AG04450 (cell line): ENCODE data around the gene MOB2. TPM values are rescaled to one million over a fixed set of nuclear protein-coding genes. Genes with fewer than 3 reads are reported as not detected.

Experiments used
- CTCF ChIA-PET: fragments of 300-600, 350-600 bp; formaldehyde crosslinking; extraction: SDS; loops from one replicate; lab custom pipeline; 2022; ENCODE audit warnings: antibody characterized with exemption, inconsistent platforms; lab: Charles Lee
- POLR2A ChIA-PET: fragments of 350-600 bp; formaldehyde crosslinking; extraction: SDS; loops from one replicate; lab custom pipeline; 2021; ENCODE audit warnings: antibody characterized with exemption, inconsistent platforms; lab: Yijun Ruan, JAX
- DNase-seq: peaks from one replicate; pipeline ENCODE4 v3.0.0-alpha.2; 2011; ENCODE audit warnings: low read depth, low spot score
- H3K27ac ChIP-seq: one replicate; pipeline ENCODE4 v1.5.1; 2012; ENCODE audit warnings: low read depth, low read length, control low read depth
- H3K27me3 ChIP-seq: one replicate; pipeline ENCODE4 v1.6.0; 2012; ENCODE audit warnings: low read length; ENCODE audit not compliant: control insufficient read depth, insufficient read depth
- H3K4me3 ChIP-seq: 2 replicates; pipeline ENCODE4 v1.5.1; 2011; ENCODE audit warnings: mild to moderate bottlenecking, low read depth, low read length, control low read depth
- H3K9me3 ChIP-seq: 2 replicates; pipeline ENCODE4 v1.5.1; 2012; ENCODE audit warnings: low read length; ENCODE audit not compliant: control insufficient read depth, insufficient read depth
- polyA plus RNA-seq: library from polyadenylated mRNA; depleted of rRNA; stranded (reverse); fragments of >200 nt; gene quantifications from 2 replicates; pipeline ENCODE4 v1.2.3, GENCODE V29; 2011
- TF ChIP-seq, protein P1 (sequence below): IDR thresholded peaks from 2 replicates; pipeline ENCODE4 v1.5.1; 2011; ENCODE audit warnings: low read depth, low read length, control low read depth, inconsistent platforms

MOB2 gene
- polyA plus RNA-seq, 1 experiment = 19.9 TPM

- DNase-seq = no peak
- no peaks in the 10 kb centered on the region for H3K27me3 ChIP-seq
- H3K4me3 ChIP-seq = no peak overlapping the region
- H3K27ac ChIP-seq = no peak overlapping the region
- TF ChIP-seq, protein P1, sequence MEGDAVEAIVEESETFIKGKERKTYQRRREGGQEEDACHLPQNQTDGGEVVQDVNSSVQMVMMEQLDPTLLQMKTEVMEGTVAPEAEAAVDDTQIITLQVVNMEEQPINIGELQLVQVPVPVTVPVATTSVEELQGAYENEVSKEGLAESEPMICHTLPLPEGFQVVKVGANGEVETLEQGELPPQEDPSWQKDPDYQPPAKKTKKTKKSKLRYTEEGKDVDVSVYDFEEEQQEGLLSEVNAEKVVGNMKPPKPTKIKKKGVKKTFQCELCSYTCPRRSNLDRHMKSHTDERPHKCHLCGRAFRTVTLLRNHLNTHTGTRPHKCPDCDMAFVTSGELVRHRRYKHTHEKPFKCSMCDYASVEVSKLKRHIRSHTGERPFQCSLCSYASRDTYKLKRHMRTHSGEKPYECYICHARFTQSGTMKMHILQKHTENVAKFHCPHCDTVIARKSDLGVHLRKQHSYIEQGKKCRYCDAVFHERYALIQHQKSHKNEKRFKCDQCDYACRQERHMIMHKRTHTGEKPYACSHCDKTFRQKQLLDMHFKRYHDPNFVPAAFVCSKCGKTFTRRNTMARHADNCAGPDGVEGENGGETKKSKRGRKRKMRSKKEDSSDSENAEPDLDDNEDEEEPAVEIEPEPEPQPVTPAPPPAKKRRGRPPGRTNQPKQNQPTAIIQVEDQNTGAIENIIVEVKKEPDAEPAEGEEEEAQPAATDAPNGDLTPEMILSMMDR = no peak
- ChIA-PET POLR2A (no interaction called here), CTCF (interaction anchor here (0.7 kb wide), 1 partner anchor 17 kb away, joined by 3 read pairs; no protein-coding TSS in a partner anchor)
- no peaks in the 10 kb centered on the region; the same call in 1 of the 2 replicates for H3K9me3 ChIP-seq
Measured at GRCh38 chr11:1532014-1532586, 45.5 kb upstream of the MOB2 start.

DNA sequence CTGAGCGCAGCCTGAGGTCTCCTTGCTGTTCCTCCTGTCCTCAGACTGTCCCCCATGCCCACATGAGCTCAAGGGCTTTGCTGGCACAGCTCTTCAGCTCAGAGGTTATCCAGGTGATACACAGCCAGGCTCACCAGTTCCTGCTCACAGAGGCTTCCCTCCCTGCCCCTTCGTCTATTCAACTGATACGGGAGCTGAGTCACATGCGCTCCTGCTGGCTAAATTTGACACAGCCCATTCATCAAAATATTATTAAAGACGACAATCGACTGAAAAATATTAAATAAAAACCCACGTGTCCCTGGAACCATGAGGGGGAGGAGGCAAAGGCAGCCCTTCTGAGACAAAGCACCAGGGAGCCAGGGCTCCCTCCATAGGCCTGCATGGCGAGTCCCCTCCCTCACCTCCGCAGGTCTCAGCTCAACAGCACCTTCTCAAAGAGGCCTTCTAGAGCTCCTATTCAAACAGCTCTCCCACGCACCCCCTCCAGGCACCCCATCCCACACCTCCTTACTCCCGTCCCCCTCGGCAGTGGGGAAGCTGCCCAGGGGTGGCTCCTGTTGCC is 45.0 kb upstream of the MOB2 start:
- CTCF ChIA-PET = no interaction called here
- no peak overlapping the region for H3K27ac ChIP-seq
- no peaks in the 10 kb centered on the region for H3K27me3 ChIP-seq
- POLR2A ChIA-PET = no interaction called here
- DNase-seq = no peak
- H3K4me3 ChIP-seq = no peak overlapping the region
- H3K9me3 ChIP-seq = no peaks in the 10 kb centered on the region; the same call in 1 of the 2 replicates
- TF ChIP-seq, protein P1 = no peak

DNA sequence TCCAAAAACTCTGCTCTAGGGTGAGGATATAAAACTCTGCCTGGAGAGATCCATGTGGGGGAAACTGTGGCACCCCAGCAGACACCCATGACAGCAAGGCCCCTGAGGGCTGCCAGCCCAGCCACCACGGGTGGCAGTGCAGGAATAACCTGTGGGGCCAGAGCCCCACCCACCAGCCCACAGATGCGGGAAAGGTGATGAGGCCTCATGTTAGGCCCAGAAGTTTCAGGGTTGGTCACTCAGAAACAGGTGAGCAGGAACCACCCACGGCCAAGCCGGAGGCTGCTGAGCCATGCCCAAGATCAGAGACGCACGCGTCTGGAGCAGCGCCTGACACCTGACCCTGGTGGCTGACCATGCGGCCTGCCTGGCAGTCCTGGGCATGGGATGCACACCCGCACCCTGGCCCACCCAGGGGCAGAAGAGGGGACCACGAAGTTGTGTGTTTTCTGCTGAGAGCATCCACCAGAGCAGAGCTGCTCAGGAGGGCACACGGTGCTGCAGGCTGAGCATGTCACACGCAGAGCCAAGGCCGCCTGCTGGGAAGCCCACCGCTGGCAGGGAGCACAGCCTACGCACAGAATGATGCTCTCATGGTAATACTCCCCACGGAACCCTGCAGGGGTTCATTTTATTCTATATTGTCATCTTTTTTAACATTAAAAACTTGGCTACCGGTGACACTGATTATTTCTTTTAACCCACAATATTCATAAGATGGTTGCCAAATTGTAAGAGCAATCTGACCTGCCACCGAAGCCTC is 44.3 kb upstream of the MOB2 start:
- no peak for DNase-seq
- POLR2A ChIA-PET = no interaction called here
- CTCF ChIA-PET = interaction anchor here (0.7 kb wide), 1 partner anchor 16 kb away, joined by 3 read pairs; no protein-coding TSS in a partner anchor

DNA sequence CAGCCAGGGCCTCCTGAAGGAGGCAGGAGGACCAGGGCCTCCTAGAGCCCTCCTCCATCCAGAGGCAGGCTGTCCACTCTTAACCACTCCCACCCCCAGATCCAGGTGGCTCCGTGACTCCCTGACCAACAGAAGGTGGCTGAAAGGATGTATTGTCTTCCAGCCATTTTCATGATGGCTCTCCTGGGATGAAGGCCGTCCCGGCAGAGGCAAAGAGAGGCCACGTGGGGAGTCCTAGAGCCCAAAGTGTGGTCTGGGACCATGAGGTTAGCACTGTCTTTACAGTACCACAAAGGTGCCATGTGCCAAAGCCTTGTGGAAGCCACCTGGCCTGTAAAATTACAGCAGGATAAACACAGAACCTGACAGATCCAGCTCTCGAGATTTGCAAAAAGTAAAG is 43.2 kb upstream of the MOB2 start:
- Histone ChIP-seq H3K27ac (no peak overlapping the region), H3K4me3 (no peak overlapping the region), H3K27me3 (no peaks in the 10 kb centered on the region), H3K9me3 (no peaks in the 10 kb centered on the region; the same call in 1 of the 2 replicates)
- TF ChIP-seq, protein P1 = no peak
- DNase-seq = no peak
- POLR2A ChIA-PET = no interaction called here
- CTCF ChIA-PET = interaction anchor here (0.7 kb wide), 1 partner anchor 15 kb away, joined by 3 read pairs; no protein-coding TSS in a partner anchor

More for the DNA sequence above, 44.3 kb upstream of the MOB2 start:
- no peak overlapping the region for H3K27ac ChIP-seq
- TF ChIP-seq, protein P1 = no peak
- H3K9me3 ChIP-seq = no peaks in the 10 kb centered on the region; the same call in 1 of the 2 replicates
- no peaks in the 10 kb centered on the region for H3K27me3 ChIP-seq
- H3K4me3 ChIP-seq = no peak overlapping the region

- Histone ChIP-seq H3K27me3 (no peaks in the 10 kb centered on the region), H3K4me3 (no peak overlapping the region), H3K27ac (no peak overlapping the region), H3K9me3 (no peaks in the 10 kb centered on the region; the same call in 1 of the 2 replicates)
- no peak for DNase-seq
- TF ChIP-seq, protein P1 = no peak
- ChIA-PET POLR2A (no interaction called here), CTCF (no interaction called here)
Measured at GRCh38 chr11:1529286-1529685, 42.7 kb upstream of the MOB2 start.
